OCI-LY1 (cell line): Measurements from ENCODE around the gene SNX7.

Source experiments
- H2AFZ ChIP-seq: fragments of 200-600 bp; sonication (generic), shearing (Covaris generic); 2 replicates; pipeline ENCODE4 v1.6.0; 2014; ENCODE audit warnings: antibody characterized with exemption, mild to moderate bottlenecking, low read length
- H3F3A ChIP-seq: fragments of 200-600 bp; sonication (generic), shearing (Covaris generic); 2 replicates; pipeline ENCODE4 v1.6.0; 2014; ENCODE audit warnings: mild to moderate bottlenecking, antibody characterized with exemption, low read length, moderate library complexity; ENCODE audit not compliant: insufficient read depth
- H3K27ac ChIP-seq: fragments of 200-600 bp; sonication (generic); 2 replicates; pipeline ENCODE4 v1.5.1; 2014; ENCODE audit warnings: low read length, mixed run types, mild to moderate bottlenecking, low read depth; ENCODE audit not compliant: poor library complexity, severe bottlenecking
- H3K27me3 ChIP-seq: fragments of 200-600 bp; sonication (generic); 2 replicates; pipeline ENCODE4 v1.6.0; 2014; ENCODE audit warnings: antibody characterized with exemption, mild to moderate bottlenecking, low read length, moderate library complexity; ENCODE audit not compliant: insufficient read depth
- H3K36me3 ChIP-seq: fragments of 200-600 bp; sonication (generic); 2 replicates; pipeline ENCODE4 v1.6.1; 2014; ENCODE audit warnings: mild to moderate bottlenecking, antibody characterized with exemption, low read length, moderate library complexity, mixed read lengths; ENCODE audit not compliant: insufficient read depth
- H3K4me1 ChIP-seq: fragments of 200-600 bp; sonication (generic); 2 replicates; pipeline ENCODE4 v1.5.1; 2014; ENCODE audit warnings: mild to moderate bottlenecking, low read length, moderate library complexity; ENCODE audit not compliant: insufficient read depth, severe bottlenecking
- H3K4me2 ChIP-seq: fragments of 200-600 bp; sonication (generic), shearing (Covaris generic); 2 replicates; pipeline ENCODE4 v1.6.1; 2014; ENCODE audit warnings: low read length
- H3K4me3 ChIP-seq: fragments of 200-600 bp; sonication (generic); 2 replicates; pipeline ENCODE4 v1.5.1; 2014; ENCODE audit warnings: low read length, low read depth, mild to moderate bottlenecking, mixed read lengths; ENCODE audit not compliant: poor library complexity, severe bottlenecking
- H3K79me2 ChIP-seq: fragments of 200-600 bp; shearing (Covaris generic); 2 replicates; pipeline ENCODE4 v1.6.1; 2016; ENCODE audit warnings: mixed run types, low read length, mixed read lengths; ENCODE audit not compliant: insufficient read depth
- H3K9ac ChIP-seq: fragments of 200-600 bp; sonication (generic), shearing (Covaris generic); 2 replicates; pipeline ENCODE4 v1.6.1; 2014; ENCODE audit warnings: mild to moderate bottlenecking, low read length, mixed read lengths
- H3K9me2 ChIP-seq: fragments of 200-600 bp; sonication (generic), shearing (Covaris generic); 2 replicates; pipeline ENCODE4 v1.6.1; 2014; ENCODE audit warnings: low read depth, mild to moderate bottlenecking, low read length, mixed read lengths
- H3K9me3 ChIP-seq: fragments of 200-600 bp; shearing (Covaris generic); 2 replicates; pipeline ENCODE4 v1.6.1; 2014; ENCODE audit warnings: low read length, mixed read lengths
- H4K20me1 ChIP-seq: fragments of 200-600 bp; sonication (generic), shearing (Covaris generic); 2 replicates; pipeline ENCODE4 v1.6.0; 2016; ENCODE audit warnings: mild to moderate bottlenecking, low read length; ENCODE audit not compliant: insufficient read depth
- EZH2 ChIP-seq: fragments of 200-600 bp; sonication (generic), shearing (Covaris generic); IDR thresholded peaks from 2 replicates; pipeline ENCODE4 v1.8.0; 2017; ENCODE audit warnings: borderline replicate concordance, mixed run types, mild to moderate bottlenecking, antibody characterized with exemption, low read length, moderate library complexity, mixed read lengths
- TF ChIP-seq, protein P1 (sequence below): fragments of 200-600 bp; sonication (generic), shearing (Covaris generic); IDR thresholded peaks from 2 replicates; pipeline ENCODE4 v1.5.1; 2017; ENCODE audit warnings: mild to moderate bottlenecking, antibody characterized with exemption, low read length, moderate library complexity, mixed read lengths

The SNX7 gene

GRCh38 chr1:98681812-98682211, 20.3 kb downstream of the SNX7 start:
- Histone ChIP-seq H3K4me3 (no peak overlapping the region), H3K9me3 (no peaks in the 10 kb centered on the region), H3K4me1 (no peaks in the 10 kb centered on the region), H3K4me2 (no peak overlapping the region), H3K36me3 (no peaks in the 10 kb centered on the region), H4K20me1 (no peaks in the 10 kb centered on the region), H3K27ac (no peak overlapping the region), H3K9ac (no peak overlapping the region), H2AFZ (no peak overlapping the region), H3K27me3 (no peaks in the 10 kb centered on the region), H3K9me2 (no peaks in the 10 kb centered on the region), H3F3A (no peaks in the 10 kb centered on the region), H3K79me2 (no peaks in the 10 kb centered on the region)
- no peak for TF ChIP-seq EZH2
- TF ChIP-seq, protein P1, sequence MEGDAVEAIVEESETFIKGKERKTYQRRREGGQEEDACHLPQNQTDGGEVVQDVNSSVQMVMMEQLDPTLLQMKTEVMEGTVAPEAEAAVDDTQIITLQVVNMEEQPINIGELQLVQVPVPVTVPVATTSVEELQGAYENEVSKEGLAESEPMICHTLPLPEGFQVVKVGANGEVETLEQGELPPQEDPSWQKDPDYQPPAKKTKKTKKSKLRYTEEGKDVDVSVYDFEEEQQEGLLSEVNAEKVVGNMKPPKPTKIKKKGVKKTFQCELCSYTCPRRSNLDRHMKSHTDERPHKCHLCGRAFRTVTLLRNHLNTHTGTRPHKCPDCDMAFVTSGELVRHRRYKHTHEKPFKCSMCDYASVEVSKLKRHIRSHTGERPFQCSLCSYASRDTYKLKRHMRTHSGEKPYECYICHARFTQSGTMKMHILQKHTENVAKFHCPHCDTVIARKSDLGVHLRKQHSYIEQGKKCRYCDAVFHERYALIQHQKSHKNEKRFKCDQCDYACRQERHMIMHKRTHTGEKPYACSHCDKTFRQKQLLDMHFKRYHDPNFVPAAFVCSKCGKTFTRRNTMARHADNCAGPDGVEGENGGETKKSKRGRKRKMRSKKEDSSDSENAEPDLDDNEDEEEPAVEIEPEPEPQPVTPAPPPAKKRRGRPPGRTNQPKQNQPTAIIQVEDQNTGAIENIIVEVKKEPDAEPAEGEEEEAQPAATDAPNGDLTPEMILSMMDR, result no peak

GRCh38 chr1:98688110-98688739, 26.7 kb downstream of the SNX7 start:
- Histone ChIP-seq H3K9me2 (no peaks in the 10 kb centered on the region), H3K4me3 (no peak overlapping the region), H2AFZ (no peak overlapping the region), H3K4me2 (no peak overlapping the region), H3K27me3 (no peaks in the 10 kb centered on the region), H3K9ac (no peak overlapping the region), H3K79me2 (no peaks in the 10 kb centered on the region), H3K27ac (no peak overlapping the region), H4K20me1 (no peaks in the 10 kb centered on the region), H3K9me3 (no peaks in the 10 kb centered on the region), H3K36me3 (no peaks in the 10 kb centered on the region), H3K4me1 (no peaks in the 10 kb centered on the region), H3F3A (no peaks in the 10 kb centered on the region)
- TF ChIP-seq EZH2, result no peak
- TF ChIP-seq, protein P1, result no peak

- H3K27me3 ChIP-seq, result no peaks in the 10 kb centered on the region
- H3K27ac ChIP-seq, result no peak overlapping the region
- no peak overlapping the region for H2AFZ ChIP-seq
- no peak for TF ChIP-seq EZH2
- TF ChIP-seq, protein P1, result no peak
- H3F3A ChIP-seq, result no peaks in the 10 kb centered on the region
- H3K4me1 ChIP-seq, result no peaks in the 10 kb centered on the region
- H3K9ac ChIP-seq, result no peak overlapping the region
- no peak overlapping the region for H3K4me2 ChIP-seq
- H4K20me1 ChIP-seq, result no peaks in the 10 kb centered on the region
- no peaks in the 10 kb centered on the region for H3K79me2 ChIP-seq
- no peak overlapping the region for H3K4me3 ChIP-seq
- H3K9me3 ChIP-seq, result no peaks in the 10 kb centered on the region
- no peaks in the 10 kb centered on the region for H3K36me3 ChIP-seq
- no peaks in the 10 kb centered on the region for H3K9me2 ChIP-seq
These were observed 29.1 kb downstream of the SNX7 start for GRCh38 chr1:98690576-98690975.
